Neural progenitor cell (in vitro differentiated cells): ENCODE results near the gene SMG9. TPM values are rescaled to one million over a fixed set of nuclear protein-coding genes. Genes with fewer than 3 reads are reported as not detected.

Experiments used
- DNase-seq: peaks from one replicate; pipeline ENCODE4 v3.0.0-alpha.2; 2016; ENCODE audit warnings: low spot score
- H2AFZ ChIP-seq: fragments of 200-600 bp; sonication (generic); replicated peaks from 2 replicates; pipeline ENCODE4 v1.6.1; 2016; ENCODE audit warnings: antibody characterized with exemption
- H3F3A ChIP-seq: fragments of 200-600 bp; sonication (generic); 2 replicates; pipeline ENCODE4 v1.6.1; 2016; ENCODE audit warnings: antibody characterized with exemption, low read depth
- H3K27ac ChIP-seq: fragments of 200-600 bp; sonication (generic); 2 replicates; pipeline ENCODE4 v1.5.1; 2016; ENCODE audit warnings: mild to moderate bottlenecking
- H3K27me3 ChIP-seq: fragments of 200-600 bp; sonication (generic); 2 replicates; pipeline ENCODE4 v1.6.1; 2016; ENCODE audit warnings: mild to moderate bottlenecking, moderate library complexity
- H3K36me3 ChIP-seq: fragments of 200-600 bp; sonication (generic); 2 replicates; pipeline ENCODE4 v1.5.1; 2016
- H3K4me1 ChIP-seq: fragments of 200-600 bp; sonication (generic); 2 replicates; pipeline ENCODE4 v1.6.1; 2016; ENCODE audit warnings: mixed run types
- H3K4me2 ChIP-seq: fragments of 200-600 bp; sonication (generic); 2 replicates; pipeline ENCODE4 v1.6.1; 2016
- H3K4me3 ChIP-seq: fragments of 200-600 bp; sonication (generic); 2 replicates; pipeline ENCODE4 v1.5.1; 2016
- H3K79me2 ChIP-seq: fragments of 200-600 bp; sonication (generic); 2 replicates; pipeline ENCODE4 v1.6.1; 2016; ENCODE audit warnings: low read depth
- H3K9ac ChIP-seq: fragments of 200-600 bp; sonication (generic); 2 replicates; pipeline ENCODE4 v1.6.1; 2016
- H3K9me3 ChIP-seq: fragments of 200-600 bp; sonication (generic); 2 replicates; pipeline ENCODE4 v1.5.1; 2016; ENCODE audit warnings: low read depth
- H4K20me1 ChIP-seq: fragments of 200-600 bp; sonication (generic); 2 replicates; pipeline ENCODE4 v1.6.1; 2016; ENCODE audit warnings: low read depth
- H3K27ac Mint-ChIP-seq: 3 replicates; pipeline ENCODE4 v1.8.0; 2021; ENCODE audit warnings: mixed read lengths
- H3K27me3 Mint-ChIP-seq: 2 replicates; pipeline ENCODE4 v1.8.0; 2022; ENCODE audit warnings: low read depth, mild to moderate bottlenecking, inconsistent platforms, moderate library complexity, mixed read lengths; ENCODE audit not compliant: insufficient read depth
- H3K36me3 Mint-ChIP-seq: 3 replicates; pipeline ENCODE4 v1.8.0; 2021; ENCODE audit warnings: mixed read lengths
- H3K4me1 Mint-ChIP-seq: 3 replicates; pipeline ENCODE4 v1.8.0; 2021; ENCODE audit warnings: mixed read lengths
- H3K4me3 Mint-ChIP-seq: 3 replicates; pipeline ENCODE4 v1.8.0; 2021; ENCODE audit warnings: mild to moderate bottlenecking, moderate library complexity, mixed read lengths
- H3K9me3 Mint-ChIP-seq: 3 replicates; pipeline ENCODE4 v1.8.0; 2020; ENCODE audit warnings: mixed read lengths
- CTCF ChIP-seq: fragments of 200-600 bp; sonication (generic); IDR thresholded peaks from 2 replicates; pipeline ENCODE4 v1.5.1; 2017; ENCODE audit warnings: antibody characterized with exemption, mild to moderate bottlenecking
- EZH2 ChIP-seq: fragments of 200-600 bp; sonication (generic); IDR thresholded peaks from 2 replicates; pipeline ENCODE4 v1.6.1; 2017; ENCODE audit warnings: antibody characterized with exemption, mild to moderate bottlenecking, moderate library complexity
- EZH2phosphoT487 ChIP-seq: fragments of 200-600 bp; sonication (generic); IDR thresholded peaks from 2 replicates; pipeline ENCODE4 v1.6.1; 2017; ENCODE audit warnings: antibody characterized with exemption
- total RNA-seq: library from RNA; depleted of rRNA; stranded (reverse); fragments of >200 nt; gene quantifications from 2 replicates; pipeline ENCODE4 v1.2.3, GENCODE V29; 2015; ENCODE audit warnings: low replicate concordance

Gene SMG9
- total RNA-seq, 1 donor from 2014 or later = 33.4 TPM

- no peak overlapping the region for H3K4me3 Mint-ChIP-seq
- peaks cover 4% of the 10 kb centered on the region for H3K4me1 ChIP-seq
- no peak overlapping the region for H3K27ac Mint-ChIP-seq
- no peak overlapping the region for H3K4me2 ChIP-seq
- H3K4me3 ChIP-seq = no peak overlapping the region
- H3K79me2 ChIP-seq = no peaks in the 10 kb centered on the region
- no peaks in the 10 kb centered on the region for H3K36me3 ChIP-seq
- no peaks in the 10 kb centered on the region for H3K9me3 ChIP-seq
- peaks cover 4% of the 10 kb centered on the region for H3K27me3 Mint-ChIP-seq
- H3F3A ChIP-seq = no peaks in the 10 kb centered on the region
- no peak for TF ChIP-seq EZH2phosphoT487
- no peaks in the 10 kb centered on the region for H4K20me1 ChIP-seq
- H3K27ac ChIP-seq = no peak overlapping the region
- H2AFZ ChIP-seq = no peak overlapping the region
- H3K27me3 ChIP-seq = no peaks in the 10 kb centered on the region
- no peak overlapping the region for H3K9ac ChIP-seq
- H3K4me1 Mint-ChIP-seq = peaks cover under 1% of the 10 kb centered on the region
- H3K9me3 Mint-ChIP-seq = no peaks in the 10 kb centered on the region
- no peak for DNase-seq
- H3K36me3 Mint-ChIP-seq = no peaks in the 10 kb centered on the region
These were observed 33.8 kb downstream of the SMG9 start for GRCh38 chr19:43720936-43721335.

- no peaks in the 10 kb centered on the region for H3K9me3 Mint-ChIP-seq
- H3K4me2 ChIP-seq = no peak overlapping the region
- H3K79me2 ChIP-seq = no peaks in the 10 kb centered on the region
- H3K4me1 Mint-ChIP-seq = peaks cover 5% of the 10 kb centered on the region
- H4K20me1 ChIP-seq = no peaks in the 10 kb centered on the region
- H3K9me3 ChIP-seq = no peaks in the 10 kb centered on the region
- H3K36me3 ChIP-seq = no peaks in the 10 kb centered on the region
- H3K4me3 Mint-ChIP-seq = no peak overlapping the region
- no peaks in the 10 kb centered on the region for H3K36me3 Mint-ChIP-seq
- no peaks in the 10 kb centered on the region for H3F3A ChIP-seq
- no peak for DNase-seq
- H3K4me1 ChIP-seq = peaks cover 4% of the 10 kb centered on the region
- peaks cover 4% of the 10 kb centered on the region for H3K27me3 Mint-ChIP-seq
- no peak overlapping the region for H2AFZ ChIP-seq
- TF ChIP-seq CTCF (no peak), EZH2phosphoT487 (no peak), EZH2 (no peak)
- H3K27ac Mint-ChIP-seq = no peak overlapping the region
- no peak overlapping the region for H3K9ac ChIP-seq
- H3K4me3 ChIP-seq = no peak overlapping the region
- H3K27me3 ChIP-seq = no peaks in the 10 kb centered on the region
- H3K27ac ChIP-seq = no peak overlapping the region
These were observed 34.8 kb downstream of the SMG9 start for GRCh38 chr19:43719918-43720317.

GRCh38 chr19:43719378-43719868 lies 35.3 kb downstream of the SMG9 start:
- Histone ChIP-seq H3K9me3 (no peaks in the 10 kb centered on the region), H3K27me3 (no peaks in the 10 kb centered on the region), H3K4me2 (no peak overlapping the region), H3F3A (no peaks in the 10 kb centered on the region), H3K79me2 (no peaks in the 10 kb centered on the region), H3K27ac (no peak overlapping the region), H3K4me3 (no peak overlapping the region), H3K4me1 (peaks cover 4% of the 10 kb centered on the region), H4K20me1 (no peaks in the 10 kb centered on the region), H3K36me3 (no peaks in the 10 kb centered on the region), H2AFZ (no peak overlapping the region), H3K9ac (no peak overlapping the region)
- DNase-seq = no peak
- Mint-ChIP-seq H3K4me3 (no peak overlapping the region), H3K4me1 (peaks cover 5% of the 10 kb centered on the region), H3K27me3 (peaks cover 4% of the 10 kb centered on the region), H3K9me3 (no peaks in the 10 kb centered on the region), H3K27ac (no peak overlapping the region), H3K36me3 (no peaks in the 10 kb centered on the region)
- TF ChIP-seq CTCF = no peak
- no peak for TF ChIP-seq EZH2
- TF ChIP-seq EZH2phosphoT487 = no peak

GRCh38 chr19:43718627-43719377 lies 36.0 kb downstream of the SMG9 start:
- Mint-ChIP-seq H3K4me1 (peaks cover 5% of the 10 kb centered on the region), H3K36me3 (no peaks in the 10 kb centered on the region), H3K27ac (no peak overlapping the region), H3K9me3 (no peaks in the 10 kb centered on the region), H3K27me3 (peaks cover 4% of the 10 kb centered on the region), H3K4me3 (no peak overlapping the region)
- no peak for DNase-seq
- H3K27ac ChIP-seq = no peak overlapping the region
- no peaks in the 10 kb centered on the region for H4K20me1 ChIP-seq
- H3F3A ChIP-seq = no peaks in the 10 kb centered on the region
- H3K36me3 ChIP-seq = no peaks in the 10 kb centered on the region
- H3K27me3 ChIP-seq = no peaks in the 10 kb centered on the region
- H2AFZ ChIP-seq = no peak overlapping the region
- no peak overlapping the region for H3K4me2 ChIP-seq
- no peak overlapping the region for H3K9ac ChIP-seq
- no peaks in the 10 kb centered on the region for H3K9me3 ChIP-seq
- H3K79me2 ChIP-seq = no peaks in the 10 kb centered on the region
- H3K4me3 ChIP-seq = no peak overlapping the region
- TF ChIP-seq EZH2phosphoT487 (no peak), CTCF (no peak), EZH2 (no peak)
- H3K4me1 ChIP-seq = peaks cover 4% of the 10 kb centered on the region
